GM21360 (cell line): ENCODE measurements around the gene TRIM62.

ENCODE experiments used
- ATAC-seq: cut with Tn5 transposase; IDR thresholded peaks from one replicate; pipeline ENCODE4 v1.9.1; 2021; ENCODE audit warnings: mild to moderate bottlenecking, moderate library complexity; ENCODE audit not compliant: unreplicated experiment

Gene TRIM62

GRCh38 chr1:33162141-33162540 lies 19.7 kb downstream of the TRIM62 start:
- no peak for ATAC-seq

GRCh38 chr1:33161061-33161681 lies 20.7 kb downstream of the TRIM62 start:
- ATAC-seq, result no peak

GRCh38 chr1:33159577-33159976 lies 22.3 kb downstream of the TRIM62 start:
- no peak for ATAC-seq

DNA sequence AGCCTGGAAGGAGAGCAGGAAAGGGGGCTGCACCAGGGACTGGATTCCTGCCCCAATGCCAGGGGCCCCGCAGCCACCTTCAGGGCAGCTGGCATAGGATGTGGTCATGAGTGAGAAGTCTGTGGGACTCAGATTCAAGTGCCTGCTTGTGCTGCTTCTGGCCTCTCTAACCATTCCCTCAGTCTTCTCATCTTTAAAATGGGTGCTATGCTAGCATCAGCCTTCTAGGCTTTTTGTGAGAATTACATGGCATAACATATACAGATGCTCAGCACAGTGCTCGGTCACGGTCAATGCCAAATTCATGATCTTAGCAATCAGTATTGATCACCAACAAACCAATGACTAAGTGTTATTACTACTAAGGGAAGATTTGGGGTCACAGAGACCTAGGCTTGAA lies 23.5 kb downstream of the TRIM62 start:
- no peak for ATAC-seq

DNA sequence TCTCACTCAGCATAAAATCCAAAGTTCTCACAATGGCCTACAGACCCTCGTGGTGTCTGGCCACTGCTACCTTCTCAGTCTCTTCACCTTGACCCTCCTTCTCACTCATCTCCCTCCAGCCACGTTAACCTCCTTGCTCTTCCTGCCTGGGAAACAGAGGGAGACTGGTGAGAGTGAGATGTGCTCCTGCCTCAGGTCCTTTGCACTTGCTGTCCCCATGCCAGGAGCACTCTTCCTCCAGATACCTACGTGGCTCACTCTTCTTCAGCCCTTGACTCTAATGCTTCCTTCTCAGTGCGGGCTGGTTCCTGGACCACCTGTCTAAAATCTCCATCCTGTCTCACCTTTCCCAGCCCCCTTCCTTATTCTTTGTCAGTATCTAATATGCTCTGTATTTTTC lies 24.7 kb downstream of the TRIM62 start:
- no peak for ATAC-seq

GRCh38 chr1:33155877-33156538 lies 25.8 kb downstream of the TRIM62 start:
- ATAC-seq, result no peak

- ATAC-seq, result no peak
These were observed 28.2 kb downstream of the TRIM62 start for GRCh38 chr1:33153650-33154049.

DNA sequence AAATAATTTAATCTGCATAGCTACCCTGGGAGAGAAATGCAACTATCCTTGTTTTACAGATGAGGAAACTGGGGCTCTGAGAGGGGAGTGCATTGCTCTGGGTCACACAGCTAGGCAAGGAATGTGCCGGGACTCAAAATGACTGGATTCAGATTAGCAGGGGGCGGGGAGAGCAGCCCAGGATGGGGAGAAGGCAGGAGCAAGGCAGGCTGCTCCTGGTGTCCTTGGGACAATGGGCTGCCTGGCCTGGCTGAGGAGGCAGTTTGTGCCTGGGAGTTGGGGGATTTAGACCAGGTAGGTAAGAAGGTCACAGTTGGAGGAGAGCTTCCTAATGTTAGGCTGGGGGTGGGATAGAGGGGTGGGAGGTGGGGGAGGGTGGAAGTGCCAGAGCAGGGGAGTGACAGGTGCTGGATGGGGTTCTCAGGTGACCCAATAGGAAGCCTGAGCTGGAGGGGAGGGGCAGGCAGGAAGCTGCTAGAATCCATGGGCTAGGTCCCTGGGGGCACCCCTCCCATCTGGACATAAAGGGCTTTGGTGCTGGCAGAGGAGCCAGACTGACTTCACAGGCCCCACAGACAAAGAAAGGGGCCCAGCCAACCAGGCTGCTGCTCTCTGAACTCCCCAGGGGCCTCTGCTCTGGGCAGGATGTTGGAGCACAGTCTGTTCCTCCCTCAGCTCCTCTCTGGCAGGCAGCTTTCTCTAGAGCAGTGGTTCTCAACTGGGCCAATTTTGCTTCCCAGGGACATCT lies 29.0 kb downstream of the TRIM62 start:
- ATAC-seq, result no peak

DNA sequence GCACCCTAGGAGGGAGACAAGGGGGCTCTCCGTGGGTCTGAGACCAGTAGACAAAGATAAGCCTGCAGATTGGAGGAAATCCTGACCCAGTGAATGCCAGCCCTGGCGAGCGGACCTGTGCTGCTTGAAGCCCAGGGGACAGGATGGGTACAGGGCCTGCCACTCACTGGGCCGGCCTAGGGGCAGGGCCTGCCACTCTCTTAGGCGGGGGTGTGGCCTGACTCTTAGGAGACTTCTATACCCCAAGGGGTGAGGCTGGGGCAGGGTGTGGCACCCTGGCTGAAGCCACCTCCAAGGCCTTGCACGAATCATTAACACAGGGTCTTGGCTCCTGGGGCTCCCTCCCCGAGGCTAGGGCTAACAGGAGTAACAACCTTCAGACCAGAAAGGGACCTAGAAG lies 30.7 kb downstream of the TRIM62 start:
- ATAC-seq, result no peak

- ATAC-seq, result no peak
These were observed 31.3 kb downstream of the TRIM62 start for GRCh38 chr1:33150522-33150921.

DNA sequence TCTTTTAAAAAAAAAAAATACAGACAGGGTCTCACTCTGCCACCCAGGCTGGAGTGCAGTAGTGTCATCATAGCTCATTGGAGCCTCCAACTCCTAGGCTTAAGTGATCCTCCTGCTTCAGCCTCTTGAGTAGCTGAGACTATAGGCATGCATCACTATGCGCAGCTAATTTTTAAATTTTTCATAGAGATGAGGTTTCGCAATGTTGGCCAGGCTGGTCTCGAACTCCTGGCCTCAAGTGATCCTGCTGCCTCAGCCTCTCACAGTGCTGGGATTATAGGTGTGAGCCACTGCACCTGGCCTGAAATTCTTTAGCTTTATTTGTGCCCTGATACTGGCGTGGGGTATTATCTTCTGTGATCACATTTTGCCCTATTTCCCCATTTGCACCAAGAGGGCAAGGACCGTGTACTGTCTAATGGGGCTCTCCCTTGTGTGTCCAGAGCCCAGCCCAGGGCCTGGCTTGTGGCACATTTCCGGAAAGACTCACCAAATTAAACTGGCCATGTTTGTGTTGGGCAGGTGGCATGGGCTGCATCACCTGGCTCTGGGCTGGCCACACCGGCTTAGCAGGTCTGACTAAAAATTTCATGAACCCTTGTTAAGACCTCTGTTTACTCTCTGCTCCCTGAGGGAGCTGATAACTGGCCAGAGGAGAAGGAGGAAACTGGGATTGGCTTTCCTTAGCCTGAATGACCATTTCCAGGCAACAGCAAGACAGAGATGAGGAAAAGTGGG lies 32.2 kb downstream of the TRIM62 start:
- no peak for ATAC-seq

- ATAC-seq, result no peak
These were observed 33.2 kb downstream of the TRIM62 start for GRCh38 chr1:33148615-33149014.

DNA sequence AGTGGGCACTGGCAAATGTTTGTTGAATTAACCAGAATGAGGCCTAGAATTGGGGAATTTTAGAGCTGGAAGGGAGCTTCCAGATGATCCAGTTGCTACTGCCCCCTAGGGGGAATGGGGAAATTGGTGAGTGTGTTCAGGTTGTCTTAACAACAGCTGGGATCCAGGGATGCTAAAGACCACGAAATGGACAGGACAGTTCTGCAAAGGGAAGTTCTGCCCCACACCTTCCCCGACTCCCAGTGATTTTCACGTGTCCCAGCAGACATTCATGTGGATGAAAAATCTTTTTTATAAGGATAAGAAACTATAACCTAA lies 33.9 kb downstream of the TRIM62 start:
- ATAC-seq, result no peak

- ATAC-seq, result no peak
These were observed 34.4 kb downstream of the TRIM62 start for GRCh38 chr1:33147275-33147996.

GRCh38 chr1:33146003-33146402 lies 35.8 kb downstream of the TRIM62 start:
- ATAC-seq, result no peak

- ATAC-seq, result no peak
These were observed 38.1 kb downstream of the TRIM62 start for GRCh38 chr1:33143698-33144097.

DNA sequence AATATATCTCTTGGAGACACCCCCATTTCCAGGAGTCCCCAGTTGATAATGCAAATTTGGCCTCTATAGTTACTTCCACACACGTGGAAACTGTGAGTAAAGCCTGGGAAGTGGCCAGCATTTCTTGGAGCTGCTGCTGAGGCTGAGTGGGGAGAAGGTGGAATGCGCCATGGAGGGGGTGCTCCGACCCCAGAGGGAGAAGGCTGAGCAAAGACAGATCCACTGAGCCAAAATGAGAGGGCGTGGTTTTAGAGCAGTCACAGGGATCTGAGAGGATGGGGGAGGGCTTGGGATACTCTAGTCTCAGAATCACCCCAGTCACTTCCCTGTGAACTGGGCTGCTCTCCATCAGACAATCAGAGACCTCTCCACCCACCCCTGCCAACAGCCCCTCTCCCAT lies 38.7 kb downstream of the TRIM62 start:
- ATAC-seq, result no peak

- no peak for ATAC-seq
These were observed 39.3 kb downstream of the TRIM62 start for GRCh38 chr1:33142483-33143064.

DNA sequence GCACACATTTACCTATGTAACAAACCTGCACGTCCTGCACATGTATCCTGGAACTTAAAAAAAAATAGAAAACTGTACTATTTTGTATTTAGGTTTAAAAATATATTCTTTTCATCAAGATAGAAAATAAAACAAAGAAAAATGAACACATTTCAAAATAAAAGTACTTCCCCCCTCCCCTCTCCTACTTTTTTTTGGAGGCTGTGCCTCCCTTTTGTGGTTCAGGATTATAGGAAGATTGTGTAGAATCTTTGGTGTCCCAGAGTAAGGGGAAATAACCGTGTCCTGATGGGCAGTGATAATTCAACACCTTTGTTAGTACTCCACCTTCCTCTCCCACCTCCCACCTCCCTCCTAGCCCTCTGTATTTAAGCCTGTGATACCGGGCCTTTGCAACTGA lies 40.1 kb downstream of the TRIM62 start:
- ATAC-seq, result no peak

DNA sequence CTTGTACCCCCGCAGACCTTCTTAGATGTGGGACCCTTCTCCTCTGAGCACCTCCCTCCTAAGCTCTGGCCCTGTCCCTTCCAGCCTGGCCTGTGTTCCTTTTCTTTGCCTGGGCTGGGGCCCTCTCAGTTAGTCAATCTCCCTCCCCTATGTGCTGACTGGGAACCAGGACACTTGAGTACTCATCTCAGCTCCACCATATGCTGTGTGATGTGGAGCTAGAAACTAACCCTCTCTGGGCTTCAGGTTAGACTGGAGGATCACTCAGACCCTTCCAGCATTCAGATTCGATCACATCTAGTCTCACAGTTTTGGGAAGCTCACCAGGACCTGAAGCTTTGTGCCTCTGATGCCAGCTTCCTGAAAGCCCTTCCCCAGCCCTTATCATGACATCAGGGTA lies 40.6 kb downstream of the TRIM62 start:
- no peak for ATAC-seq
